Endometrial microvascular endothelial cells (primary cell): ENCODE results near the gene RHOT2. TPM values are rescaled to one million over a fixed set of nuclear protein-coding genes. Genes with fewer than 3 reads are reported as not detected.
"Not testable (repeated sequence)": the region's sequence is repeated elsewhere in the genome, so short reads cannot be mapped to it uniquely, and the experiment has no call there.

Experiments
- in situ Hi-C: cut with HindIII; loops from 2 replicates; pipeline ENCODE4 v1.10.0; 2017; ENCODE audit warnings: low sequenced_read_pairs, low pct_unique_long_range_greater_than_20kb; ENCODE audit errors: inconsistent ontology term
- total RNA-seq: library from RNA; depleted of rRNA; stranded (reverse); fragments of >200 nt; gene quantifications from one replicate; pipeline ENCODE4 v1.2.3, GENCODE V29; 2015; ENCODE audit errors: inconsistent ontology term

RHOT2 gene
- total RNA-seq, 1 donor from 2014 or later: 41.3 TPM

DNA sequence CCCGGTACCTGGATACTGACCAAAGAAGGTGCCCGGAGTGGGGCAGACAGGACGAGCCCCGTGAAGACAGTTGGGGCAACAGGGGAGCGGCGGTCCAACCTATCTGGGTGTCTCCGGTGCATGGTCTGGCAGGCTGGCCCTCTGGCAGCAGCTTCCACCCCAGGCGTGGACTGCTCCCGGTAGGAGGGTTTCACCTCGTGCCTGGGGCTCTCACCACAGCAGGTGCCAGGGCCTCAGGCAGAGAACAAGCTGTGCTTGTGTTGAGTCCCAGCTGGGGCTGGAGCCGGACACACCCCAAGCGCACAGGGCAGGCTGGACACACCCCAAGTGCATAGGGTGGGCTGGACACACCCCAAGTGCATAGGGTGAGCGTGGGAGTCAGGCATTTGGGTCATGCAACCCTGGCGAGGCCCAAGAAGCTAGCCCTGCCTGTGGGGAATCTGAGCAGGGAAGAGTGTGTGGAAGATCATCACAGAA, 39.2 kb downstream of the RHOT2 start:
- in situ Hi-C loops: no loop called here

- in situ Hi-C loops: no loop called here
Observed at GRCh38 chr16:708019-708418, 40.1 kb downstream of the RHOT2 start.

GRCh38 chr16:708959-709358, 41.0 kb downstream of the RHOT2 start:
- in situ Hi-C loops: no loop called here

- in situ Hi-C loops: no loop called here
Observed at GRCh38 chr16:709566-710499, 41.9 kb downstream of the RHOT2 start.

DNA sequence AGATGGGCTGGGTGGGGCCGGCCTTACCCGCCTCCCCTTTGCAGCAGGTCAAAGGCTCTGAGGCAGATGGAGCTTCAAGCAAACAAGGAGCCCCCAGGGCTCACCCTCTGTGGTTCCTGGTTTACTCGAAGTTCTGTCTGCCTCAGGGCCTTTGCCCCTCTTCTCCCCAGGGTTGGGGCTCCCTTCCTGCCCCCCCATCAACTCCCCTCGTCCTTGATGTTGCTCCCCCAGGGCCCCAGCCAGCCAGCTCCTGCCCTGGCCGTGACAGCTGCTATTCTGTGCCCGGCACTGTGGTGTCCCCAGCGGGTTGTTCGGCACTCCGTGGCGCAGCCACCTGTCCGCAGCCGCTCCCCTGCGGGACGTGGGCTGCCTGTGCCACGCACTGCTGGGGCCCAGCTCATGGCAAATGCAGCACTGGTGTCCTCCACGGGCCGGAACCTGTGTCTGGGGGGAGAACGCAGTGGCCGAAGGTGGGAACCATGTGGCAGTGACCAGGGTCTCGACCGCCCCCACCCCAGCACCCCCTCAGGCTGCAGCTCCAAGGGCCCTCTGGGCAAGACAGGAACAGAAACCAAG, 42.7 kb downstream of the RHOT2 start:
- in situ Hi-C loops: no loop called here

GRCh38 chr16:711084-711483, 43.2 kb downstream of the RHOT2 start:
- in situ Hi-C loops: no loop called here

GRCh38 chr16:711548-712320, 43.8 kb downstream of the RHOT2 start:
- in situ Hi-C loops: no loop called here

GRCh38 chr16:712740-713250, 44.9 kb downstream of the RHOT2 start:
- in situ Hi-C loops: not testable (repeated sequence)

DNA sequence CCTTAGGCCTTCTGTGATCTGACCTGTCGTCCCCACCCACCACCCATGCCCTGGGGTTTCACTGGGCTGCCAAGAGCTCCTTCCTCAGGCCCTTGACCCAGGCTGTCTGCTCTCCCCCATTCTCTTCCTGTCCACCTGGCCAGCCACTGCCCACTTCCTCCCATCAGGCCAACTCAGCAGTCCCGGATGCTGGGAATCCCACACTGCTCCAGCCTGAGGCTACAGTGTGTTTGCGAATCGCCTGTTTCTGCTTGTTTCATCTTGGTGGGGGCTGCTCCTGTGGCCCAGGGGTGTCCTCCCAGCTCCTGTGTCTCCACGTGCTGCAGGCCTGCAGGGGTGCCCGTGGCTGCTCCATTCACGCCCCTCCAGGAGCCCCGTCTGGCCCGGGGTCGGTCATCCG, 46.1 kb downstream of the RHOT2 start:
- in situ Hi-C loops: no loop called here

GRCh38 chr16:714558-715476, 46.9 kb downstream of the RHOT2 start, which contains the start of gene METRN:
Gene METRN, plus strand, starts transcription at chr16:715118. Its CDS starts 172 bp downstream, at chr16:715290.
- in situ Hi-C loops: no loop called here

DNA sequence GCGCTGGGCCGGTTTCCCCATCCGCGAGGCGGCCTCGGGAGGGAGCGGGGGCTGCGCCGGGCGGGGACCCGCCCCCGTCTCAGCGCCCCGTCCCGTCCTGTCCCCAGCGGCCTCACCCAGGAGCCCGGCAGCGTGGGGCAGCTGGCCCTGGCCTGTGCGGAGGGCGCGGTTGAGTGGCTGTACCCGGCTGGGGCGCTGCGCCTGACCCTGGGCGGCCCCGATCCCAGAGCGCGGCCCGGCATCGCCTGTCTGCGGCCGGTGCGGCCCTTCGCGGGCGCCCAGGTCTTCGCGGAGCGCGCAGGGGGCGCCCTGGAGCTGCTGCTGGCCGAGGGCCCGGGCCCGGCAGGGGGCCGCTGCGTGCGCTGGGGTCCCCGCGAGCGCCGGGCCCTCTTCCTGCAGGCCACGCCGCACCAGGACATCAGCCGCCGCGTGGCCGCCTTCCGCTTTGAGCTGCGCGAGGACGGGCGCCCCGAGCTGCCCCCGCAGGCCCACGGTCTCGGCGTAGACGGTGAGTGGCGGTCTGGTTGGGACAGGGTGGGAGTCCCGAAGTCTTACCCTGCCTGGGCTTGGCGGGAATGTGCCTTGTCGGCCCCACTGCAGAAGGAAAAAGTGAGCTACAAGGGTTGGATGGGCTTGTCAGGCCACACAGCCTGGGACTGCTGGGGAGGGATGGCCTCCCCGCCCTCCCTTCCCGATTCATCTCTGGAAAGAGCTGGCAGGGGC, 47.7 kb downstream of the RHOT2 start:
- in situ Hi-C loops: no loop called here

DNA sequence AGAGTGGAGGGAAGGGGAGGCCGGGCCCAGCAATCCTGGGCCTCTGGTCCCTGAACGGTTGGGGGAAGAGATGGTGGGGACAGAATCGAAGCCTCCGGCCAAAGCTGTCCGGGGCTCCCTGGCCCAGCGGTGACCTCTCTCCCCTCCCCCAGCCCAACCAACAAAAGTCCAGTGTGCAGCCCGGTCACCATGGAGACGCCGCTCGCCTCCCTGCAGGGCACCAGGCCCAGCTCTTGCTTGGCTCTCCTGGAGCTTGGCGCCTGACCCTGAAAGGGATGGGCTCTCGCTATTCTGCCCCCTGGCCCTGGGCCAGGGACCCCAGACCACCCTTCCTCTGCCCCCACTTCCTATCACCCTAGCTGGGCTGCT, 48.3 kb downstream of the RHOT2 start:
- in situ Hi-C loops: no loop called here

DNA sequence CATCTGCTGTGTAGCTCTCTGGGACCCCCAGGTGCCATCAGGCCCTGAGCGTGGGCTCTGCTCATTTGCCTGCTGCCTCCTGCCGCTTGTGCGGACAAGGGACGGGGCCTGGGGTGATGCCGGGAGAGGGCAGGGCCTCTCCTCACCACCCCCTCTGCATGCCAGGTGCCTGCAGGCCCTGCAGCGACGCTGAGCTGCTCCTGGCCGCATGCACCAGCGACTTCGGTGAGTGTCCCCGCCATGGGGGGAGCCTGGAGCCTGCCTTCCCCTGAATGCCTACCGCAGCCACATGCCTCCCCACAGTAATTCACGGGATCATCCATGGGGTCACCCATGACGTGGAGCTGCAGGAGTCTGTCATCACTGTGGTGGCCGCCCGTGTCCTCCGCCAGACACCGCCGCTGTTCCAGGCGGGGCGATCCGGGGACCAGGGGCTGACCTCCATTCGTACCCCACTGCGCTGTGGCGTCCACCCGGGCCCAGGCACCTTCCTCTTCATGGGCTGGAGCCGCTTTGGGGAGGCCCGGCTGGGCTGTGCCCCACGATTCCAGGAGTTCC, 48.9 kb downstream of the RHOT2 start:
- in situ Hi-C loops: no loop called here

- in situ Hi-C loops: no loop called here
Observed at GRCh38 chr16:717450-718245, 49.7 kb downstream of the RHOT2 start.

GRCh38 chr16:718389-718788, 50.5 kb downstream of the RHOT2 start:
- in situ Hi-C loops: no loop called here

- in situ Hi-C loops: no loop called here
Observed at GRCh38 chr16:718922-719321, 51.0 kb downstream of the RHOT2 start.
